Placental epithelial cell (primary cell): ENCODE measurements around the gene PYGO2. TPM values are rescaled to one million over a fixed set of nuclear protein-coding genes. Genes with fewer than 3 reads are reported as not detected.

Experiments used
- small RNA-seq: library from RNA; depleted of rRNA; stranded (forward); fragments of <200 nt; gene quantifications from one replicate; pipeline ENCODE3, GENCODE V24; 2012
- total RNA-seq: library from RNA; depleted of rRNA; stranded (reverse); fragments of >200 nt; gene quantifications from 2 replicates; pipeline ENCODE4 v1.2.3, GENCODE V29; 2012

PYGO2 gene
- total RNA-seq = 21.8 and 22.4 TPM in 2 replicates

DNA sequence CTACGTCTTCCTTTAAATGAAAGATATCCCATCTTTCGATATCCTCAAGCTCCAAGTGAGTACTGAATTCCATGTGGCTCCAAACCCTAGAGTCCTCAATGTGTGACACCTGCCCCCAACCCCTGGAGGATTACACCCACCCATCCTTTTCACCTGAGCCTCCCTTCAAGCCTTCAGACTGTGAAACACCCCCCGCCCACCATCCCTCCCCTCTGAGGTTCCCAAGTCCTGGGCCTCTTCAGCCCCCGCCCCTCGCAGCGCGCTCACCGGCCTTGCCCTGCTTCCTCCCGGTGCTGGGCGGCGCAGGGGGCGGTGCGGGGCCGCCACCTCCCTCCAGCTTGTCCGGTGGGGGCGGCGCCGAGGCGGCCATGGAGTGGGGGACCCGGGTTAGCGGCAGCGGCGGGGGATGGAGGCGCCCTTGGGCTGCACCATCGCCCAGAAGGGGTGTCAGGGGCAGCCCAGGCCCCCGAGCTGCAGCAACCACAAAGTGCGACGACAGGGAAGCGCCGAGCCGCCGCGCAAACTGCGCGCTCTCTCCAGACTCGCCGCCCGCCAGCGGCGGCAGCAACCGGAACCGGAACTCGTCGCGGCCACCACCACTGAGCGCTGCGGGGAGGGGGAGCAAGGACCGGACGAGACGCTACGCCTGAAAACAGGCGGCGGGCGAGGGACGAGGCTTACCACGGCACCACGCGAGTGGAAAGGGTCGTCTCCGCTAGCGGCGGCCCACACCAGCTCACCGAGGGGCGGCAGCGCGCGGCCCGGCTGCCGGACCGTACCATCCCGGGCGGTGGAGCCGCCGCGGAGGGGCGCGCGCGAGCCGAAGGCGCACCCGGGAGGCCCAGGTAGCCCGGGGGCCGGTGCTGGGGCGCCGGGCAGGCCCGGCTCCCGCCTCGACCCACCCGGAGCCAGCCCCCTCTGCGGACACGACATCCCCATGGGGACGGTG lies at the start of gene PYGO2:
Gene PYGO2 (minus strand): TSS at position 576 of the 949 bp plus-strand sequence. CDS start 206 bp downstream, at position 370.

GRCh38 chr1:155002464-155003226 lies 41.1 kb upstream of the PYGO2 start, which contains the start of gene ZBTB7B:
ZBTB7B (plus strand) TSS chr1:155002802; CDS start chr1:155014661, 11,859 bp downstream.

GRCh38 chr1:154993572-154994268 lies 32.1 kb upstream of the PYGO2 start, which contains the start of gene LENEP:
LENEP (plus strand) TSS chr1:154993586; CDS start chr1:154993608, 22 bp downstream.

GRCh38 chr1:154982897-154983648 lies 21.5 kb upstream of the PYGO2 start, which contains the start of gene FLAD1:
FLAD1 (plus strand) TSS chr1:154983344; CDS start chr1:154983695, 351 bp downstream.

DNA sequence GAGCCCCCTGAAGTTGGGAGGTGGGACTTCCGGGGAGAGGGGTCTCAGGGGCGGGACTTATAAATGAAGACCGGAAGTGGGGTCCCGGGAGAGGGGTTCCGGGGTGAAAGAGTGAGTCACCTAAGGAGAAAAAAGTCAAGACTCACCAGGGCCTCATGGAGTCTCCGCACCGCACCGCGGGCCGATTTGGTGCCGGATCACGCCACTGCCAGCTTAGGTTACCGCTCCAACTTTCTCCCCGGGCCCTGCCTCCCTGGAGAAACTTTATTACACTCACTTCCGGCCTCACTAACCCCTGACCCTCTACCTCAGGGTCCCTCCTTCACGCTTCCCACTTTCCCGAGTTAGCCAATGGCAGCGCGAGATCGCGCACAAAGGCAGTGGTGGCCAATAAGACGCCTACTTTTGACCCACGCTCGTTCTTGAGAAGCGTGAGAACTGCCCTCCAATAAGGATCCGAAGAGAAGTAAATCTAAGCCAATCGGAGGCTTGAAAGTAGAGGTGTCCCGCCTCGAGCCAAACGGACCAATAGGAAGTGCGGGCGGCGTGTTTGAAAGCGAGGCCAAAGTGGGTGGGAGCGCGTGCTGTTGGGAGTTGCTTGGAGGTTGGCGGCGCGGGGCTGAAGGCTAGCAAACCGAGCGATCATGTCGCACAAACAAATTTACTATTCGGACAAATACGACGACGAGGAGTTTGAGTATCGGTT lies 12.7 kb upstream of the PYGO2 start, which contains the start of gene CKS1B:
Gene CKS1B (plus strand): TSS at position 580 of the 706 bp plus-strand sequence. CDS start 65 bp downstream, at position 645.

GRCh38 chr1:154970631-154971340 lies 9.2 kb upstream of the PYGO2 start, which contains the start of gene SHC1:
SHC1 (minus strand) TSS chr1:154970747; CDS start chr1:154970526, 221 bp downstream.

DNA sequence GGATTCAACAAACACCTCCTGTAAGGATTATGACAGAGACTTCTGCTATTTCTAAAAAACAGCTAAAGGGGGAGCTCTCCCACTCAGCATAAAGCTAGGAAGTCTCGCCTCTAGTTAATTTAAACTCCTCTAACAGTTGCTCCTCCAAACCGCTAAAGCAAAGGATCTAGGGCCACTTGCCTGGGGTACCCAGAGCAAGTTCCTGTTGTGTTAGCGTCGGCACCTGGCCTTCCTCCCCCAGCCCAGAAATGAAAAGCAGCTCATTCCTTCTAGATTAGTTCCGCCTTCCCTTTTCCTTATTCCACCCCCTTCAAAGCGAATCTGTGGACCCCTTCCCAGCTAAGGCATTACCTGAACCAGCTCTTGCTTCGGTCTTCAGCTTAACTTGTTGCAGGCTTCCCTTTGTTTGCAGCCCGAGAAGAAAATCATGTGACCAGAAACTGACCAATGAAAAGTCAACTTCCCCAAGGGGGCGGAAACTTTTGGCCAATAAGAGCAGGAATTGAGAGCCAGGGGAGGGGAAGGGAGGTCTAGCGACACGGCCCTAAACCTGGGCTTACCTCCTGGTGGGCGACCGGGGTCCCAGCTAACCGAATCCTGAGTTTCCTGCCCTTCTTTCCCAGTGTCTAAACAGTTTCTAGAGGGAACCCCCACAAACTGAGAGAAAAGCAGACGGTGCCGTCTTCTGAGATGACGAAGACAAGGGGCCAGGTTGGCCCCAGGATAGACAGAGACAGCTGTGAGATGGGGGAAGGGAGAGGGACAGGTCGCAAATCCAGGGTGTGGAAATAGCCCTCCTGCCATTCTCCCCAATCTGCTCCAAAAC lies 5.7 kb downstream of the PYGO2 start, which contains the start of gene PBXIP1:
Gene PBXIP1 (minus strand): TSS at position 382 of the 826 bp plus-strand sequence. CDS start 2,378 bp downstream, outside the sequence.

DNA sequence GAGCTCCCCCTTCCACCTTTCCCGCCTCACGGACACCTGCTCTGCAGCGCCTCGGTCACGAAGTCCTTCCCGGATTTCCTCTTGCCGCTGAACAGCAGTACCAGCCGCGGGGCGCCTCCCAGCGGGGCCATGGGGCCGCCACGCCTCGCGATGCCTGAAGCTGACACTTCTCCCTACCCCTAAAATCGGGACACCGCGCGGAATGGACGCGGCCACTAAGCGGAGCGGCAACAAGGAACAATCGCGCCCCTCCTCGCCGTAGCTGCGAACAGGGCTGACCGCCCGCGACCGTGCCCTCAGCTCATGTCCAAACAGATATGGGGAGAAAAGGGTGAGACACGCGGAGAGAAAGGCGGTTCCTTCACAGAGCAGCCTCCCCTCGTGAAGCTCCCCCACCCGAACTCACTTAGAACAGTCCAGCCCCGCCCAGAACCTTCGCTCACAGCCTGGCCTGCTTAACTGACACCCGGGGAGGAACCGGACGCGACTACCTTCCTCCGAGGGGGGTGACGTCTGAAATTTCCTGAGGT lies 25.0 kb downstream of the PYGO2 start, which contains the start of gene PMVK:
Gene PMVK (minus strand): TSS at position 165 of the 530 bp plus-strand sequence. CDS start 34 bp downstream, at position 131.

Small RNA genes within 50 kb of the gene (small RNA-seq; reads per million reads assigned to genes)
- not detected for gene MIR4258
- gene RF00017 = not detected

Other genes with a start within 250 kb of the PYGO2 start
- under 0.01 TPM in 2 replicates for gene KCNN3, start 91.5 kb downstream of the PYGO2 start, total RNA-seq
- gene PMVK, start 25.1 kb downstream of the PYGO2 start, total RNA-seq = 5.0 and 6.3 TPM in 2 replicates
- gene PBXIP1, start 5.7 kb downstream of the PYGO2 start, total RNA-seq = 48.5 and 97.4 TPM in 2 replicates
- 138 and 239 TPM in 2 replicates for gene SHC1, start 9.0 kb upstream of the PYGO2 start, total RNA-seq
- gene CKS1B, start 12.9 kb upstream of the PYGO2 start, total RNA-seq = 41.0 and 43.2 TPM in 2 replicates
- 20.0 and 31.0 TPM in 2 replicates for gene FLAD1, start 21.6 kb upstream of the PYGO2 start, total RNA-seq
- gene LENEP, start 31.8 kb upstream of the PYGO2 start, total RNA-seq = 3.9 TPM in 1 of 2 replicates, not detected in the other
- gene ZBTB7B, start 41.0 kb upstream of the PYGO2 start, total RNA-seq = 26.3 and 29.4 TPM in 2 replicates
- gene DCST2, start 72.0 kb upstream of the PYGO2 start, total RNA-seq = 0.43 and 2.4 TPM in 2 replicates
- 0.22 TPM in 1 of 2 replicates, not detected in the other for gene DCST1, start 72.0 kb upstream of the PYGO2 start, total RNA-seq
- 110 and 156 TPM in 2 replicates for gene ADAM15, start 89.5 kb upstream of the PYGO2 start, total RNA-seq
- 7.9 and 10.2 TPM in 2 replicates for gene EFNA4, start 102.0 kb upstream of the PYGO2 start, total RNA-seq
- 2.0 and 3.5 TPM in 2 replicates for gene EFNA3, start 117.1 kb upstream of the PYGO2 start, total RNA-seq
- gene EFNA1, start 166.1 kb upstream of the PYGO2 start, total RNA-seq = 18.8 and 59.3 TPM in 2 replicates
- gene SLC50A1, start 174.1 kb upstream of the PYGO2 start, total RNA-seq = 29.8 and 44.9 TPM in 2 replicates
- 40.8 and 47.1 TPM in 2 replicates for gene DPM3, start 178.7 kb upstream of the PYGO2 start, total RNA-seq
- 98.0 and 123 TPM in 2 replicates for gene KRTCAP2, start 211.5 kb upstream of the PYGO2 start, total RNA-seq
- 1.5 and 1.6 TPM in 2 replicates for gene TRIM46, start 212.1 kb upstream of the PYGO2 start, total RNA-seq
- 226 and 607 TPM in 2 replicates for gene THBS3, start 246.1 kb upstream of the PYGO2 start, total RNA-seq
- 27.9 and 69.6 TPM in 2 replicates for gene MTX1, start 246.9 kb upstream of the PYGO2 start, total RNA-seq